ENCODE measurements around the gene CARMIL3. TPM values are rescaled to one million over a fixed set of nuclear protein-coding genes. Genes with fewer than 3 reads are reported as not detected.

Gene CARMIL3
- total RNA-seq, 1 donor from 2014 or later: 0.34 TPM

DNA sequence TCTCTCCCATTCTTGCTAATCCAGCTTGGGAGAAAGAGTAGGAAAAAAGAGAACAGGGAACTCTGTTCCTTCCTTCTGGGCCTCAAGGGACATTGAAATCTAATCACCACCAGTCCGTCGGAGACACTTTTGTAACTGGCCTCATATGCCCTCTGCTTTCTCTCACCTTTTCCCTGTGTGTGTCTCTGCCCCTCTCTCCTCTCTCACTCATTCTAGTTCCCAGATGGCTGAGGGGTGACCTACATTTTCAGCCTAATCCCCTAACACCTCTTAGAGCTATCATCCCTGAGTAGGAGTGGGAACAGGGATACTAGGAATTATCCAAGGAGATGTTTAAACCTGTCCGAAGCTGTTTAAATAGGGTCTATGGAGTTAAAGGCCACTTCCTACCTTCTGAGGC lies 33.4 kb downstream of the CARMIL3 start:
- H3K79me2 ChIP-seq (ENCODE audit: insufficient read depth, low read length): no peaks in the 10 kb centered on the region
- Mint-ChIP-seq H3K27me3 (ENCODE audit: low read depth, unreplicated experiment) (peaks cover 59% of the 10 kb centered on the region), H3K36me3 (ENCODE audit: low read depth, unreplicated experiment) (no peaks in the 10 kb centered on the region)

DNA sequence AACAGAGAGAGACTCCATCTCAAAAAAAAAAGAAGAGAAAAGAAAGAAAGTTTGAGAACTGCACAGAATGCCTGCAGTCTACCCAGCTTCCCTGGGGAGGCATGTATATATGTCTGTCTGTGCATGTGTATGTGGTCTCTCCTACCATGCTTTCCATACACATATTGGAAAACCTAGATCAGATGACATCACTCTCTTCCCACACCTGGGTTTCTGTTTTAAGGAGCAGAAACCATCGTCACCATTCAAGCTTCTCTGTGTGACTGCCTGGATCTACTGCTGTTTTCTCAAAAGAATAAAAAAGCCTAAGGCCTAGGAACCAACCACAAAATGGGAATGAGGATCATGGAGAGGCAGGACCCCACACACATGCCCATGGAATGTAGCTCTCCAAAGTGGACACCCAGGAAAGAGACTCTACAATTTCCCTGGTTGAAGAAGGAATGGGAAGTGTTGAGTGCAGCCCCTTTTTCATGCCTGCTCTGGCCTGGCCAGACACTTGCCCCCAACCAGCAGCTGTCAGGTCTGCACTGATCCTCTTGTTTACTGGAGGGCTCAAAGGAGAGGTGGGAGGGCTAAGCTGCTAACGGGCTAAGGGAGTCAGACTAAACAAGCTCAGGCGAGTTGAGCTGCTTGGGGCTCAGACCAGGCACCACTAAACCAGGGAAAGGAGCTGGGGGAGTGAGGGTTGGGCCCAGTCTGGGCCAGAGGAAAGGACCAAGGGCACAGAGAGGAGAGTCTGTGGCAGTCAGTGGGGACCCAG lies 34.6 kb downstream of the CARMIL3 start:
- H3K9me3 ChIP-seq (ENCODE audit: insufficient read depth, low read depth, low read length): no peaks in the 10 kb centered on the region
- TF ChIP-seq, protein P1, sequence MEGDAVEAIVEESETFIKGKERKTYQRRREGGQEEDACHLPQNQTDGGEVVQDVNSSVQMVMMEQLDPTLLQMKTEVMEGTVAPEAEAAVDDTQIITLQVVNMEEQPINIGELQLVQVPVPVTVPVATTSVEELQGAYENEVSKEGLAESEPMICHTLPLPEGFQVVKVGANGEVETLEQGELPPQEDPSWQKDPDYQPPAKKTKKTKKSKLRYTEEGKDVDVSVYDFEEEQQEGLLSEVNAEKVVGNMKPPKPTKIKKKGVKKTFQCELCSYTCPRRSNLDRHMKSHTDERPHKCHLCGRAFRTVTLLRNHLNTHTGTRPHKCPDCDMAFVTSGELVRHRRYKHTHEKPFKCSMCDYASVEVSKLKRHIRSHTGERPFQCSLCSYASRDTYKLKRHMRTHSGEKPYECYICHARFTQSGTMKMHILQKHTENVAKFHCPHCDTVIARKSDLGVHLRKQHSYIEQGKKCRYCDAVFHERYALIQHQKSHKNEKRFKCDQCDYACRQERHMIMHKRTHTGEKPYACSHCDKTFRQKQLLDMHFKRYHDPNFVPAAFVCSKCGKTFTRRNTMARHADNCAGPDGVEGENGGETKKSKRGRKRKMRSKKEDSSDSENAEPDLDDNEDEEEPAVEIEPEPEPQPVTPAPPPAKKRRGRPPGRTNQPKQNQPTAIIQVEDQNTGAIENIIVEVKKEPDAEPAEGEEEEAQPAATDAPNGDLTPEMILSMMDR (IDR thresholded peaks at IDR 0.05; ENCODE audit: insufficient read depth, low read depth, low read length): no peak
- TF ChIP-seq EZH2 (IDR thresholded peaks at IDR 0.05; ENCODE audit: insufficient read depth, low read length): no peak
- no peak overlapping the region for H3K4me2 ChIP-seq (ENCODE audit: low read length)
- H3K4me3 ChIP-seq (ENCODE audit: insufficient read depth, low read depth, low read length): no peak overlapping the region
- H3K4me3 Mint-ChIP-seq (ENCODE audit: unreplicated experiment): no peak overlapping the region
- H3K27ac Mint-ChIP-seq (ENCODE audit: unreplicated experiment): no peak overlapping the region
- H2AFZ ChIP-seq (ENCODE audit: low read depth, low read length): no peak overlapping the region
- H3K79me2 ChIP-seq (ENCODE audit: insufficient read depth, low read length): no peaks in the 10 kb centered on the region
- no peak for DNase-seq (ENCODE audit: low read depth)
- H3K36me3 Mint-ChIP-seq (ENCODE audit: low read depth, unreplicated experiment): no peaks in the 10 kb centered on the region
- no peaks in the 10 kb centered on the region for H3K4me1 Mint-ChIP-seq (ENCODE audit: low read depth, unreplicated experiment)
- H3K27me3 ChIP-seq (ENCODE audit: insufficient read depth, low read length): peaks cover 20% of the 10 kb centered on the region
- H4K20me1 ChIP-seq (ENCODE audit: insufficient read depth, low read length): no peaks in the 10 kb centered on the region
- no peak overlapping the region for H3K9ac ChIP-seq (ENCODE audit: low read length)
- H3K36me3 ChIP-seq (ENCODE audit: insufficient read depth, low read length): no peaks in the 10 kb centered on the region
- no peaks in the 10 kb centered on the region for H3K9me3 Mint-ChIP-seq (ENCODE audit: unreplicated experiment)
- peaks cover 52% of the 10 kb centered on the region for H3K27me3 Mint-ChIP-seq (ENCODE audit: low read depth, unreplicated experiment)
- peaks cover 3% of the 10 kb centered on the region for H3K4me1 ChIP-seq (ENCODE audit: insufficient read depth, low read length)
- no peak overlapping the region for H3K27ac ChIP-seq (ENCODE audit: low read depth, low read length)
- FAIRE-seq: no peak

More for the DNA sequence above, 33.4 kb downstream of the CARMIL3 start:
- H3K9me3 Mint-ChIP-seq (ENCODE audit: unreplicated experiment): no peaks in the 10 kb centered on the region
- Histone ChIP-seq H3K9ac (ENCODE audit: low read length) (no peak overlapping the region), H3K4me1 (ENCODE audit: insufficient read depth, low read length) (peaks cover 10% of the 10 kb centered on the region), H3K27me3 (ENCODE audit: insufficient read depth, low read length) (peaks cover 26% of the 10 kb centered on the region), H3K9me3 (ENCODE audit: insufficient read depth, low read depth, low read length) (no peaks in the 10 kb centered on the region), H3K27ac (ENCODE audit: low read depth, low read length) (no peak overlapping the region), H2AFZ (ENCODE audit: low read depth, low read length) (no peak overlapping the region), H3K4me3 (ENCODE audit: insufficient read depth, low read depth, low read length) (no peak overlapping the region), H3K4me2 (ENCODE audit: low read length) (no peak overlapping the region), H4K20me1 (ENCODE audit: insufficient read depth, low read length) (no peaks in the 10 kb centered on the region), H3K36me3 (ENCODE audit: insufficient read depth, low read length) (no peaks in the 10 kb centered on the region)
- DNase-seq (ENCODE audit: low read depth): no peak
- TF ChIP-seq, protein P1 (IDR thresholded peaks at IDR 0.05; ENCODE audit: insufficient read depth, low read depth, low read length): no peak
- TF ChIP-seq EZH2 (IDR thresholded peaks at IDR 0.05; ENCODE audit: insufficient read depth, low read length): no peak
- no peaks in the 10 kb centered on the region for H3K4me1 Mint-ChIP-seq (ENCODE audit: low read depth, unreplicated experiment)
- H3K27ac Mint-ChIP-seq (ENCODE audit: unreplicated experiment): no peak overlapping the region
- no peak for FAIRE-seq
- no peak overlapping the region for H3K4me3 Mint-ChIP-seq (ENCODE audit: unreplicated experiment)

DNA sequence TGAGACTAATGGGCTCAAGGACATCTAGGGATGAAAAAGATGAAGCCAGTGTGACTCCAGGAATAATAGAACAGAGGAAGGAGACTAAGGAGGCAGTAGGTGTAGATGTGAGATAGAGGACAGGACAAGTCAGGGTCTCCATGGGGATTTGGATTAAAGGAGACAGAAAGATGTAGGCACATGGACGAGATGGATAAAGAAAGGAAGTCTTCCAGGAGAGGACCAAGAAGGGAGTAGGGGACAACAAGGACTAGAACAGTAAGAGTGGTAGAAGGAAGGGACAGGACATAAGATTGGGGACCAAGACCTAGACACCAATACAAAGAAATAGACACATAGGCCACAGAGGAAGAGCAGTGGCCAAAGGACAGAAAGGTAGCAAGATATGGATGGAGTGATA lies 35.2 kb downstream of the CARMIL3 start:
- Histone ChIP-seq H3K79me2 (ENCODE audit: insufficient read depth, low read length) (no peaks in the 10 kb centered on the region), H3K36me3 (ENCODE audit: insufficient read depth, low read length) (no peaks in the 10 kb centered on the region), H3K27me3 (ENCODE audit: insufficient read depth, low read length) (peaks cover 18% of the 10 kb centered on the region), H3K4me2 (ENCODE audit: low read length) (no peak overlapping the region), H2AFZ (ENCODE audit: low read depth, low read length) (no peak overlapping the region), H3K27ac (ENCODE audit: low read depth, low read length) (no peak overlapping the region), H3K4me3 (ENCODE audit: insufficient read depth, low read depth, low read length) (no peak overlapping the region), H3K9me3 (ENCODE audit: insufficient read depth, low read depth, low read length) (no peaks in the 10 kb centered on the region), H3K4me1 (ENCODE audit: insufficient read depth, low read length) (no peaks in the 10 kb centered on the region), H3K9ac (ENCODE audit: low read length) (no peak overlapping the region), H4K20me1 (ENCODE audit: insufficient read depth, low read length) (no peaks in the 10 kb centered on the region)
- H3K27ac Mint-ChIP-seq (ENCODE audit: unreplicated experiment): no peak overlapping the region
- no peaks in the 10 kb centered on the region for H3K9me3 Mint-ChIP-seq (ENCODE audit: unreplicated experiment)
- TF ChIP-seq, protein P1 (IDR thresholded peaks at IDR 0.05; ENCODE audit: insufficient read depth, low read depth, low read length): no peak
- no peak for TF ChIP-seq EZH2 (IDR thresholded peaks at IDR 0.05; ENCODE audit: insufficient read depth, low read length)
- H3K27me3 Mint-ChIP-seq (ENCODE audit: low read depth, unreplicated experiment): peaks cover 49% of the 10 kb centered on the region
- H3K36me3 Mint-ChIP-seq (ENCODE audit: low read depth, unreplicated experiment): no peaks in the 10 kb centered on the region
- FAIRE-seq (no peak), DNase-seq (ENCODE audit: low read depth) (no peak)
- no peaks in the 10 kb centered on the region for H3K4me1 Mint-ChIP-seq (ENCODE audit: low read depth, unreplicated experiment)
- no peak overlapping the region for H3K4me3 Mint-ChIP-seq (ENCODE audit: unreplicated experiment)

Measured in astrocyte (in vitro differentiated cells and primary cell).